Keratinocyte (primary cell): Measurements from ENCODE around the gene KRTAP5-8. TPM values are rescaled to one million over a fixed set of nuclear protein-coding genes. Genes with fewer than 3 reads are reported as not detected.

ENCODE experiments used
- DNase-seq: peaks from one replicate; pipeline ENCODE4 v3.0.0-alpha.2; 2011; ENCODE audit warnings: low read depth, missing footprints, low spot score
- FAIRE-seq: peaks from 2 replicates; lab custom pipeline; 2011; peaks lifted over from hg19 to GRCh38; lab: Jason Lieb, UNC
- H2AFZ ChIP-seq: 2 replicates; pipeline ENCODE4 v1.6.0; 2012; ENCODE audit warnings: low read length, control low read depth, inconsistent platforms; ENCODE audit not compliant: control insufficient read depth
- H3K27ac ChIP-seq: 2 replicates; pipeline ENCODE4 v1.5.1; 2011; ENCODE audit warnings: low read length; ENCODE audit not compliant: control insufficient read depth, insufficient read depth
- H3K27me3 ChIP-seq: 3 replicates; pipeline ENCODE4 v1.6.0; 2011; ENCODE audit warnings: low read length; ENCODE audit not compliant: control insufficient read depth, insufficient read depth; ENCODE audit errors: extremely low read depth
- H3K36me3 ChIP-seq, 2 experiments: 2 replicates in 1 of 2; 3 replicates in 1 of 2; pipeline ENCODE4 v1.5.1; 2011; ENCODE audit warnings: low read length in 2 of 2, mild to moderate bottlenecking in 1 of 2; ENCODE audit not compliant: control insufficient read depth in 2 of 2, insufficient read depth in 2 of 2; ENCODE audit errors: extremely low read depth in 1 of 2
- H3K4me1 ChIP-seq: 3 replicates; pipeline ENCODE4 v1.5.1; 2011; ENCODE audit warnings: low read length; ENCODE audit not compliant: control insufficient read depth, insufficient read depth; ENCODE audit errors: extremely low read depth
- H3K4me2 ChIP-seq: 3 replicates; pipeline ENCODE4 v1.6.0; 2011; ENCODE audit warnings: low read depth, low read length; ENCODE audit not compliant: control insufficient read depth, insufficient read depth; ENCODE audit errors: extremely low read depth
- H3K4me3 ChIP-seq, 3 experiments: fragments of 200-600 bp in 1 of 3; sonication (generic) in 1 of 3; 2 replicates in 2 of 3; 3 replicates in 1 of 3; pipeline ENCODE4 v1.5.1; 2011 to 2016; ENCODE audit warnings: low read length in 3 of 3, mild to moderate bottlenecking in 3 of 3, control low read depth in 2 of 3, inconsistent platforms in 1 of 3, low read depth in 1 of 3, mixed read lengths in 1 of 3, mixed run types in 1 of 3, moderate library complexity in 1 of 3; ENCODE audit not compliant: control insufficient read depth in 2 of 3, insufficient read depth in 2 of 3; ENCODE audit errors: extremely low read depth in 1 of 3
- H3K79me2 ChIP-seq: 2 replicates; pipeline ENCODE4 v1.6.0; 2012; ENCODE audit warnings: low read length; ENCODE audit not compliant: control insufficient read depth, insufficient read depth
- H3K9ac ChIP-seq: 3 replicates; pipeline ENCODE4 v1.6.0; 2011; ENCODE audit warnings: low read length; ENCODE audit not compliant: control insufficient read depth, insufficient read depth; ENCODE audit errors: extremely low read depth
- H3K9me1 ChIP-seq: 3 replicates; pipeline ENCODE4 v1.6.0; 2011; ENCODE audit warnings: low read length; ENCODE audit not compliant: control insufficient read depth, insufficient read depth; ENCODE audit errors: extremely low read depth
- H3K9me3 ChIP-seq: 2 replicates; pipeline ENCODE4 v1.5.1; 2012; ENCODE audit warnings: low read depth, low read length; ENCODE audit not compliant: control insufficient read depth
- H4K20me1 ChIP-seq: 3 replicates; pipeline ENCODE4 v1.6.0; 2011; ENCODE audit warnings: low read length; ENCODE audit not compliant: control insufficient read depth, insufficient read depth; ENCODE audit errors: extremely low read depth
- CTCF ChIP-seq, 3 experiments: IDR thresholded peaks in 1 of 3; conservative IDR thresholded peaks in 1 of 3; optimal IDR thresholded peaks in 1 of 3; 2 replicates in 2 of 3; 3 replicates in 1 of 3; pipeline versions ENCODE3 to v1.5.1; 2011; ENCODE audit warnings: low read length in 3 of 3, mild to moderate bottlenecking in 3 of 3, moderate library complexity in 2 of 3, control low read depth in 1 of 3, inconsistent platforms in 1 of 3; ENCODE audit not compliant: insufficient read depth in 2 of 3; ENCODE audit errors: extremely low read depth in 1 of 3
- EZH2 ChIP-seq: IDR thresholded peaks from one replicate; pipeline ENCODE4 v1.6.1; 2012; ENCODE audit warnings: inconsistent platforms, mild to moderate bottlenecking, low read length, moderate library complexity
- dilution Hi-C: fragments of 300-500 bp; cut with MboI; formaldehyde crosslinking; loops from one replicate; pipeline ENCODE4 v1.7.0; 2020; ENCODE audit warnings: low sequenced_read_pairs; ENCODE audit not compliant: extremely low pct_ligation_motif_present
- polyA plus RNA-seq, 5 experiments: library from polyadenylated mRNA; depleted of rRNA in 3 of 5; stranded (reverse) in 3 of 5; stranded (forward) in 1 of 5; unstranded in 1 of 5; fragments of >200 nt; gene quantifications; 1 replicate in 1 of 5; 2 replicates in 3 of 5; 3 replicates in 1 of 5; pipeline versions ENCODE4 v1.2.1 to v1.2.3, GENCODE V29; 2011 to 2012; ENCODE audit warnings: missing spikeins in 2 of 5, low read depth in 1 of 5, low replicate concordance in 1 of 5

The KRTAP5-8 gene
- polyA plus RNA-seq, 1 donor (not counting 4 experiments of a cell fraction or from before 2014, with no cell fraction given): not detected

- no peak overlapping the region for H2AFZ ChIP-seq
- peaks cover 21% of the 10 kb centered on the region for H3K4me1 ChIP-seq
- FAIRE-seq (no peak), DNase-seq (no peak)
- H3K79me2 ChIP-seq: no peaks in the 10 kb centered on the region
- no peaks in the 10 kb centered on the region for H3K9me3 ChIP-seq
- peak overlapping the region; percentile 40 for H3K27ac ChIP-seq
- dilution Hi-C loops: no loop called here
- H3K4me3 ChIP-seq: no peak overlapping the region
- TF ChIP-seq CTCF (optimal IDR thresholded peaks at IDR 0.05 in 1 of 3, IDR thresholded peaks at IDR 0.05 in 1 of 3, conservative IDR thresholded peaks at IDR 0.05 in 1 of 3; ENCODE audit: extremely low read depth in 1 of 3, insufficient read depth in 2 of 3, low read length in 3 of 3) (no peak), EZH2 (no peak)
- no peak overlapping the region for H3K4me2 ChIP-seq
- H3K36me3 ChIP-seq: peaks cover 26 to 34% of the 10 kb centered on the region in 2 experiments
- no peaks in the 10 kb centered on the region for H3K27me3 ChIP-seq
- H3K9ac ChIP-seq: no peak overlapping the region
- peaks cover 2% of the 10 kb centered on the region for H3K9me1 ChIP-seq
- no peaks in the 10 kb centered on the region for H4K20me1 ChIP-seq
These were observed 48.3 kb upstream of the KRTAP5-8 start for GRCh38 chr11:71489311-71490043.

GRCh38 chr11:71490044-71490730, 47.6 kb upstream of the KRTAP5-8 start:
- Histone ChIP-seq H3K79me2 (no peaks in the 10 kb centered on the region), H3K9me1 (peaks cover 2% of the 10 kb centered on the region), H3K4me2 (no peak overlapping the region), H3K9me3 (no peaks in the 10 kb centered on the region), H4K20me1 (no peaks in the 10 kb centered on the region), H3K4me3 (no peak overlapping the region), H3K9ac (no peak overlapping the region), H3K27me3 (no peaks in the 10 kb centered on the region), H3K27ac (no peak overlapping the region), H2AFZ (no peak overlapping the region), H3K4me1 (peaks cover 21% of the 10 kb centered on the region), H3K36me3 (peaks cover 20 to 35% of the 10 kb centered on the region in 2 experiments)
- TF ChIP-seq CTCF (optimal IDR thresholded peaks at IDR 0.05 in 1 of 3, IDR thresholded peaks at IDR 0.05 in 1 of 3, conservative IDR thresholded peaks at IDR 0.05 in 1 of 3; ENCODE audit: extremely low read depth in 1 of 3, insufficient read depth in 2 of 3, low read length in 3 of 3): no peak
- no peak for TF ChIP-seq EZH2
- no peak for DNase-seq
- dilution Hi-C loops: no loop called here
- FAIRE-seq: no peak
